AG04449 (cell line): ENCODE data around the gene ANKHD1.

Experiments
- CTCF ChIA-PET: fragments of 350-600 bp; formaldehyde crosslinking; extraction: SDS; loops from one replicate; lab custom pipeline; 2021; ENCODE audit warnings: antibody characterized with exemption; lab: Yijun Ruan, JAX
- POLR2A ChIA-PET: fragments of 400-600, 350-600 bp; formaldehyde crosslinking; extraction: SDS; loops from one replicate; lab custom pipeline; 2020; ENCODE audit warnings: antibody characterized with exemption, inconsistent platforms; lab: Yijun Ruan, JAX
- DNase-seq: peaks from one replicate; pipeline ENCODE4 v3.0.0-alpha.2; 2010; ENCODE audit warnings: low read depth, low spot score
- H3K4me3 ChIP-seq: 2 replicates; pipeline ENCODE4 v1.5.1; 2011; ENCODE audit warnings: low read depth, mild to moderate bottlenecking, control low read depth, low read length
- TF ChIP-seq, protein P1 (sequence below): IDR thresholded peaks from one replicate; pipeline ENCODE4 v1.5.1; 2011; ENCODE audit warnings: mild to moderate bottlenecking, moderate library complexity, low read length, control low read depth, inconsistent platforms; ENCODE audit not compliant: insufficient read depth; ENCODE audit errors: missing control alignments

Gene ANKHD1

DNA sequence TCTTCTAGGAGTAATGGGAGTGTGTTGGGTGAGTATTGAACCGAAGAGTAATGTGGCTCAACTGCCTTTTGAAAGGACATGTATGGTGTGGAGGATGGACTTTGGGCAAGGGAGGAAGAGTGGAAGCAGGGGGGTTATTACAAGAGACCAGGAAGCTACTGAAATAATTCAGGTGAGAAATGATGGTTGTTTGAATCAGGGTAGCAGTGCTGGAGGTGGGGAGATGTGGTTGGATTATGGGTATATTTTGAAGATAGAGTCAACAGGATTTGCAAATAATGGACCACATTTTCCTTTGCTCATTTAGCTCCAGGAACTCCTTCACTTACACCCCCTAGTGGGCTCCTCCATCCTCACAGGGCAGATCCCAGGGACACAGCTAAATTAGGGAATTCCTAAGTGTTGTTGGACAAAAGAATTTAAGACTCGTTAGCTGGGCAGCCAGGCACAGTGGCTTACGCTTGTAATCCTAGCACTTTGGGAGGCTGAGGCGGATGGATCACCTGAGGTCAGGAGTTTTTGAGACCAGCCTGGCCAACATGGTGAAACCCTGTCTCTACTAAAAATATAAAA, 42.8 kb upstream of the ANKHD1 start:
- POLR2A ChIA-PET, result interaction anchor here (1.0 kb wide), 1 partner anchor 12 kb away, joined by 3 read pairs; the partner anchor contains the start of gene HBEGF
- DNase-seq, result no peak
- H3K4me3 ChIP-seq, result no peak overlapping the region

DNA sequence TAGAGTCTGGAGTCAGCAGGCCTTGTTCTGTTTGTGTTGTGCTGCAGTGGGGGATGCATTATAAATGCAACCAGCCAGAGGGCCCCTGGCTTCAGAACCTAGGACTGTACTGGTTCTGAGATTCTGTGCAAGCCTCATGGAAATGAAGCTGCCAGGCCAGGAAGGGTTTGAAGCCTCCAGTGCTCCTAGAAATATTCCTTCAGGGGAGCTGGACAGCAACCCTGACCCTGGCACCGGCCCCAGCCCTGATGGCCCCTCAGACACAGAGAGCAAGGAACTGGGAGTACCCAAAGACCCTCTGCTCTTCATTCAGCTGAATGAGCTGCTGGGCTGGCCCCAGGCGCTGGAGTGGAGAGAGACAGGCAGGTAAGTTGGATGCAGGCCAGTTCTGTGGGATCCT, 41.5 kb upstream of the ANKHD1 start, which contains the start of gene SLC4A9:
Gene SLC4A9, plus strand, starts transcription at position 94 of the 400 bp plus-strand sequence. Its CDS starts 43 bp downstream, at position 137.
- CTCF ChIA-PET, result interaction anchor here (0.6 to 12.9 kb wide), 17 partner anchors 11 to 360 kb away, joined by 3 to 542 read pairs (median 4); partner anchors contain the start of genes HBEGF and PFDN1
- POLR2A ChIA-PET, result no interaction called here
- H3K4me3 ChIP-seq, result no peak within 1 kb of the TSS
- TF ChIP-seq, protein P1, sequence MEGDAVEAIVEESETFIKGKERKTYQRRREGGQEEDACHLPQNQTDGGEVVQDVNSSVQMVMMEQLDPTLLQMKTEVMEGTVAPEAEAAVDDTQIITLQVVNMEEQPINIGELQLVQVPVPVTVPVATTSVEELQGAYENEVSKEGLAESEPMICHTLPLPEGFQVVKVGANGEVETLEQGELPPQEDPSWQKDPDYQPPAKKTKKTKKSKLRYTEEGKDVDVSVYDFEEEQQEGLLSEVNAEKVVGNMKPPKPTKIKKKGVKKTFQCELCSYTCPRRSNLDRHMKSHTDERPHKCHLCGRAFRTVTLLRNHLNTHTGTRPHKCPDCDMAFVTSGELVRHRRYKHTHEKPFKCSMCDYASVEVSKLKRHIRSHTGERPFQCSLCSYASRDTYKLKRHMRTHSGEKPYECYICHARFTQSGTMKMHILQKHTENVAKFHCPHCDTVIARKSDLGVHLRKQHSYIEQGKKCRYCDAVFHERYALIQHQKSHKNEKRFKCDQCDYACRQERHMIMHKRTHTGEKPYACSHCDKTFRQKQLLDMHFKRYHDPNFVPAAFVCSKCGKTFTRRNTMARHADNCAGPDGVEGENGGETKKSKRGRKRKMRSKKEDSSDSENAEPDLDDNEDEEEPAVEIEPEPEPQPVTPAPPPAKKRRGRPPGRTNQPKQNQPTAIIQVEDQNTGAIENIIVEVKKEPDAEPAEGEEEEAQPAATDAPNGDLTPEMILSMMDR, result no peak
- no peak for DNase-seq

More for the DNA sequence above, 42.8 kb upstream of the ANKHD1 start:
- CTCF ChIA-PET, result interaction anchor here (0.6 to 12.9 kb wide), 52 partner anchors 8 to 571 kb away, joined by 3 to 542 read pairs (median 4); partner anchors contain the start of genes APBB3, CYSTM1, HBEGF and SLC35A4
- TF ChIP-seq, protein P1, result peak; percentile 65

DNA sequence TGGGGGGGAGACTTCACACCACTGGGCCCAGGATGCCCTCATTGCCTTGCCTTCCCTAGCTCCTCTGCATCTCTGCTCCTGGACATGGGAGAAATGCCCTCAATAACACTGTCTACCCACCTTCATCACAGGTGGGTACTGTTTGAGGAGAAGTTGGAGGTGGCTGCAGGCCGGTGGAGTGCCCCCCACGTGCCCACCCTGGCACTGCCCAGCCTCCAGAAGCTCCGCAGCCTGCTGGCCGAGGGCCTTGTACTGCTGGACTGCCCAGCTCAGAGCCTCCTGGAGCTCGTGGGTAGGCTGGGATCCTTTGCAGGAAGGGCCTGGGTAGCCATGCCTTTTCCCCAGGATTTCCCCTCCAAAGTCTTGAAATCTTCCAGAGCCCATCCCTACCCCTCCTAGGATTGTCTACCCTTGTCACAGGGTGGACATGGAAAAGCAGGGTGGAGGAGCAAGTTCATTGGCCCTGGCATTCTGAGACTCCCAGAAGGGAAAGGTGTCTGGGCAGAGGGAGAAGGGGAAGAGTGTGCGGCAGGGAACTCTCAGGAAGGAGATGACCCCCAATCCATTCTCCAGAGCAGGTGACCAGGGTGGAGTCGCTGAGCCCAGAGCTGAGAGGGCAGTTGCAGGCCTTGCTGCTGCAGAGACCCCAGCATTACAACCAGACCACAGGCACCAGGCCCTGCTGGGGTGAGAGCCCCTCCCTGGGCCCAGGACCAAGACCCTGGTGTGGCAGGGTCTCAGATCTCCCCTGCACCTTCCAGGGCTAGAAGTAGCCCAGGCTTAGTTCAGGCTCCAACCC, 40.8 kb upstream of the ANKHD1 start:
- no peak for DNase-seq
- CTCF ChIA-PET, result interaction anchor here (0.6 to 12.9 kb wide), 20 partner anchors 12 to 360 kb away, joined by 3 to 542 read pairs (median 3); partner anchors contain the start of genes HBEGF and PFDN1
- TF ChIP-seq, protein P1, result no peak
- H3K4me3 ChIP-seq, result no peak overlapping the region
- POLR2A ChIA-PET, result no interaction called here

DNA sequence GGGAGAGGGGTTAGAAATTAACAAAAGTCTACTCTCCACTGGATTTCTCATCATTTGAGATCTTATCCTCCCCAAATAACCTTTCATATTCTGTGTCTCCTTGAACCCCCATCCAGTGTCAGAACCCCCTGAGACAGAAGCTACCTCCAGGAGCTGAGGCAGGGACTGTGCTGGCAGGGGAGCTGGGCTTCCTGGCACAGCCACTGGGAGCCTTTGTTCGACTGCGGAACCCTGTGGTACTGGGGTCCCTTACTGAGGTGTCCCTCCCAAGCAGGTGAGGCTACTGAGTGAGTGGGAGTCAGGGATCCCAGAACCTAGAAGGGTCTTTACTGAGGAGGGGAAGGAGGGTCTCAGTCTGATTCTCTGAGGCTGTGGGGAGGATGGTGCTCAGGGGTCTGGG, 39.7 kb upstream of the ANKHD1 start:
- CTCF ChIA-PET, result interaction anchor here (0.8 to 12.9 kb wide), 14 partner anchors 11 to 359 kb away, joined by 3 to 542 read pairs (median 6); partner anchors contain the start of gene HBEGF
- POLR2A ChIA-PET, result no interaction called here
- no peak for DNase-seq
- TF ChIP-seq, protein P1, result no peak
- no peak overlapping the region for H3K4me3 ChIP-seq

DNA sequence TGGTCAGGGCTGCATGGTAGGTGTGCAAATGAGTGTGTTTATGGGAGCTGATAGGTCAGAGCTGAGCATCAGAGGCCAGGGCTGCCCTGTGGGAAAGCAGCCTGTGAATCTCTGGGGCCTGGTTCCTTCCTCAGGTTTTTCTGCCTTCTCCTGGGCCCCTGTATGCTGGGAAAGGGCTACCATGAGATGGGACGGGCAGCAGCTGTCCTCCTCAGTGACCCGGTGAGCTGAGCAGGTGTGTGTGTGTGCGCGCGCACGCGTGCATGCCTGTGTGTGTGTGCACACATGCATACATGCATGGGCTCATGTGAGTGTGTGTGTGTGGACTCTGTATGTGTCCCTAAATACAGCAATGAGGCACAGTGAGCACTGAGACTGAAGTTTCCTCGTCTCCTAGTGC, 39.3 kb upstream of the ANKHD1 start:
- ChIA-PET CTCF (interaction anchor here (0.8 to 12.9 kb wide), 13 partner anchors 10 to 358 kb away, joined by 3 to 542 read pairs (median 9); partner anchors contain the start of gene HBEGF), POLR2A (no interaction called here)
- TF ChIP-seq, protein P1, result no peak
- no peak for DNase-seq
- H3K4me3 ChIP-seq, result no peak overlapping the region
